ENCODE data around the gene TMEM248.
A peak's percentile ranks its signal among the peaks of the same experiment; 100 is the strongest.
"Not testable (repeated sequence)": the region's sequence is repeated elsewhere in the genome, so short reads cannot be mapped to it uniquely, and the experiment has no call there.

Gene TMEM248

DNA sequence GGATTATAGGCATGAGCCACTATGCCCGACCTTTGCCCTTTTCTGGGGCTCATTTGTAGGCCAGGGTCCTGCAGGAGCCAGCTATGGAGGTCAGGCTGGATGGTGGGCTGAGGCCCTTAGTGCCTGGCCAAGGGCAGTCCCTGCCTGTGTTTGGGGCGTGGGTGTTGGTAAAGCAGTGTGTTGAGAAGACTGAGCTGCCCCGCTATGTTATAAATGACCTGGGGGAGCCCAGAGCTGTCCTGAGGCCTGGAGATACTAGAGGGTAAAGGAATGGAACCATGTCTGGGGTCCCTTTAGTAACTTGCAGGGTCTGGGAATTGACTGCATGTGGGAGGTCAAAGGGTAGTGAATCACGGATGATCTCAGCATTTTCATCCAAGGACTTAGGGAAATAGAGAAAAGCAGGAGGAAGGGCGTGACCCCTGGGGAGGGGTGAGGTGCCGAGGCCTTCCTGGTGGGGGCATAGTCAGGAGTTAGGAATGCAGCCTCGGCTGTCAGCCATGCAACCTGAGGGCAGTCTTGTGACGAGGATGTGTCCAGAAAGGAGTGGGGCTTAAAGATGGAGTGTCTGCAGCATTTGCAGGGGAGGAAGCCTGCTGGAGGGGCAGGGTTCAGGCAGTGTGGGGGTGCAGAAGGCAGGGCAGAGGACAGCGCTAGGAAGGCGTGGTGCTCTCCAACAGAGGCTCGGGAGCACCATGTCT, 31.5 kb downstream of the TMEM248 start:
- no peak for DNase-seq

DNA sequence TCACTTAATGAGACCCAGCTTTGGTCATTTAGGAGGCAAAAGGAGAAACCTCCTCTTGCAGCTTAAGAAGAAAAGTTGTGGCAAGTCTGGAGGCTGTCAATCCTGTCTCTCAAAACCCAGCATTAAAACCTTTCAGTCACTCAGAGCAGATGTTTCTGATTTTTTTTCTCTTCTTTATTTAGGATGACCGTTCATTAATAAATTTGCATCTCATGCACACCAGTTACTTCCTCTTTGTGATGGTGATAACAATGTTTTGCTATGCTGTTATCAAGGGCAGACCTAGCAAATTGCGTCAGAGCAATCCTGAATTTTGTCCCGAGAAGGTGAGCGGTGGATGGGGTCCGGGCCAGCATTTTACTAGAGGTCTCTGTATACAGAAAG, 32.0 kb downstream of the TMEM248 start:
- no peak for DNase-seq

DNA sequence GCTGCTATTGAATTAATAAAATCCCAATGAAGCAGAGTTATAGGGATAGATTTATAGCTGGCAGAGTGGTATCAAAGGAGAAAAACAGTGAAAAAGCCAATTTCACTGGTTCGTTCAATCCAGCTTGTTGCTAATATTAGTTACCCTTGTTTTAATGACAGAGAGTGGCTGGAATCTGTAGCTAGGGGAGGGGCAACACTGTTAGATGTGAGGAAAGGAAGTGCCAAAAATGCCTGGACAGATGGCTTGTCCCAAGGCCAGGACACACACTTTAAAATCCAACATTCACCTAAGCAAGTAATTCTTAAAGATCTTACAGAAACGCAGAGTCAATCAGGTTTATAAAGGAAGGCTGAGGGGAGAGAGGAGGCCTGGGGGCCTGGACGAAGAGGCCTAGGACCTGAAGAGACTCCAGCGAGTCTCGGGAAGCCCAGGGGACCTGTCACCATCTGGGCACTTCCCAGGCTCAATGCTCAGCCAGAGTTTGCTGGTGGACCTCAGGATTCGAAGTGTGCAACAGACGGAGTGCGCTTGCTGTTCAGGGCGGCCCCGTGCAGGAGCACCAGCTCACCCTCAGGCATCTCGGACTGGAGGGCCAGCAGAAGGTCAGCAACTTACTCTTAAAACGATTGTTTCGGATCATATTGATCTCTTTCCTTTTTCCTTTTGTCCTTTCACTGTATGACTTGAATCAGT, 36.7 kb downstream of the TMEM248 start:
- DNase-seq, result no peak

DNA sequence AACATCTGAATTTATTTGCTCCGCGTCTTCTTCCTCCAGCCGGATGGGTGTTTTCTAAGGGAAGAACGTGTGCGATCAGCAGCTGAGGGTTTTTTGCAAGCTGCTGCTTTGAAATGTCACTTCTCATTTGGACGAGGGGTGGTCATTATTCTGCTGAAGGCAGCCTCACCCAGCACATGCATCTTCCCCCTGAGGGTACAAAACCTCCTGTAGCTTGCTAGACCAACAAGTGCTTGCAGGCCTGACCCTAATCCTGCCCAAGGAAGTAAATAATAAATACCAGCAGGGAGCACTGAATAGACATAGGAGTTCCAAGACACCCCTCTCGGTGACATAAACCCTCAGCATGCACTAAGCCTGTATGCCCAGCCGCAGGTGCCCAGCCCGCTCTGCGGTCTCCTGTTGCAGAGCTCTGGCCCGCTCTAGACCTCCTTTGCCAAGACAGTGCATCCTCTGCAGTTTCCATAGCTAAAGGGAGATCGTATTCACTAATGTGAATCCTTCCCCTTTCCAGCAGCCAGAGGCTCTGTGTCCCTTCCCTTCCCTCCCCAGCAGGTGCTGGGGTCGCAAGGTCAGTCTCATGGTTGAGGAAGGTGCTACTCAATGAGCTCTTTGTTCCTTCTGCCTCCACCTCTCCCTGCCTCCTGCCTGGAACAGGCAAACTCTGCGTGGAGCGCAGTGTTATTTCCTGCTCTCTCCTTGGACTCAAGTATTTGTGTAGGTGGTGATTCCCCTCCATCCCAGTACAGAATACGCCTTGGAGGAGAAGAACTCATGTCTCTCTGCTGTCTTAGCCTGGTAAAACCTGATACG, 37.7 kb downstream of the TMEM248 start:
- no peak for DNase-seq

DNA sequence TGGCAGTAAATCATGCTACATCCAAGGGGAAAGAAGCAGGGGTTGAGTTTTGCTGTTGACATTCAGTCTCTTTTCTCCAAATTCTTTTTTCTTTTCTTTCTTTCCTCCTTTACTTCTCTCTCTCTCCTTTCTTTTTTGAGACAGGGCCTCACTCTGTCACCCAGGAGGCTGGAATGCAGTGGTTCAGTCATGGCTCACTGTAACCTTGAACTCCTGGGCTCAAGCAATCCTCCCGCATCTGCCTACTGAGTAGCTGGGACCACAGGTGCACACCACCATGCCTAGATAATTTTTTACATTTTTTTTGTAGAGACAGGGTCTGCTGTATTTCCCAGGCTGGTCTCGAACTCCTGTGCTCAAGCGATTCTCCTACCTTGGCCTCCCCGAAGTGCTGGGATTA, 39.2 kb downstream of the TMEM248 start:
- no peak for DNase-seq

DNA sequence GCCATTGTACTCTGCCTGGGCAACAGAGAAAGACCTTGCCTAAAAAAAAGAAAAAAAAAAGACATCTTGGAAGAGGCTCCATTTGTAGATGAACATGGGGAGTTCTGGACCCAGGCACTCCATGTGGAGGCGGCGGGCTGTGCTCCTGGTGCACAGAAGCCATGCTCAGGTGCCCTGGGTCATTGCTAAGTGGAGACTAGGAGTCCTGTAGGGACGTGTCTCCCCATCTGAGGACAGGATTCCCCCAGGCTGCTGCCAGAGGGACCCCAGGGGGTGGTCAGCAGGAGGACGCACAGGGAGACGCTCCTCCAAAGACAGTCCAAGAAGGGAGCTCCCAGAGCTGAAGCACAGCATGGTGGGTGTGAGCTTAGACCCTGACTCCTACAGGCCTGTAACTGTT, 40.1 kb downstream of the TMEM248 start:
- DNase-seq, result no peak

DNA sequence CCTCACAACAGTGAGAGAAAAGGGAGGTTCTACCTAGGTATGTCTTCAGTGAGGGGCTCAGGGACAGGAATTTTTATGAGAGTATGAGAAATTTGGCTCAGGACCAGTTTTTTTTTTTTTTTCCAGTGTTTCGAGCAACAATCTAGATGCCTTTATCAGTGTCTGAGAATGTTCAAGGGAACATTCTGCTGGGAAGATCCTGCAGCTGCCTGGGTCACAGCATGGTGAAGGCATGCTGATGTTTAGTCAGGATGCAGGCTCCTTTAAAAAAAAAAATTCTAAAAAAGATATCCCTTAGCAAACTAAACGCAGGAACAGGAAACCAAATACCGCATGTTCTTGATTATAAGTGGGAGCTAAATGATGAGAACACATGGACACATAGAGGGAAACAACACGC, 43.4 kb downstream of the TMEM248 start:
- no peak for DNase-seq

DNA sequence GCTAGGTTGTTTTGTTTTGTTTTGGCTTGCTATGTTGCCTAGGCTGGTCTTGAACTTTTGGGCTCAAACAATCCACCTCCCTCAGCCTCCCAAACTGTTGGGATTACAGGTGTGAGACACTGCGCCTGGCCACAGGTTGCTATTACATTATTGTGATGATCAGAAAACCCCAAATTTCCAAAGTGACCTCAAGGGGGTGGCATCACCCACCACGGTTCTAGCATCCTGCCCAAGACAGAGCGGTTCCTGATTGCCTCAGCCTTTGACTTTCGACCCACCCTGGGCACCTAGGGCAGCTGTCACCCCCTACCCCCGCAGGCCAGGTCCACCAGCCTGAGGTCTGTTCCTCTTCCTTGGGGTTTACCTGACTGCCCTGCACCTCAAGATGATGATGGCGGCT, 46.0 kb downstream of the TMEM248 start:
- no peak for DNase-seq

DNA sequence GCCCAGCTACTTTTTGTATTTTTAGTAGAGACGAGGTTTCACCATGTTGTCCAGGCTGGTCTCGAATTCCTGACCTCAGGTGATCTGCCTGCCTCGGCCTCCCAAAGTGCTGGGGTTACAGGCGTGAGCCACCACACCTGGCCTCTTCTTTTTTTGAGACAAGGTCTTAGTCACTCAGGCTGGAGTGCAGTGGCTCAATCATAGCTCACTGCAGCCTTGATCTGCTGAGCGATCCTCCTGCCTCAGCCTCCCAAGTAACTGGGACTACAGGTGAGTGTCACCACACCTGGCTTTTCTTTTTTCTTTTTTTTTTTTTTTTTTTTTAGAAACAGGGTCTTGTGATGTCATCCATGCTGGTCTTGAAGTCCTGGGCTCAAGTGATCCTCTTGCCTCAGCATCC, 48.0 kb downstream of the TMEM248 start:
- DNase-seq, result not testable (repeated sequence)

DNA sequence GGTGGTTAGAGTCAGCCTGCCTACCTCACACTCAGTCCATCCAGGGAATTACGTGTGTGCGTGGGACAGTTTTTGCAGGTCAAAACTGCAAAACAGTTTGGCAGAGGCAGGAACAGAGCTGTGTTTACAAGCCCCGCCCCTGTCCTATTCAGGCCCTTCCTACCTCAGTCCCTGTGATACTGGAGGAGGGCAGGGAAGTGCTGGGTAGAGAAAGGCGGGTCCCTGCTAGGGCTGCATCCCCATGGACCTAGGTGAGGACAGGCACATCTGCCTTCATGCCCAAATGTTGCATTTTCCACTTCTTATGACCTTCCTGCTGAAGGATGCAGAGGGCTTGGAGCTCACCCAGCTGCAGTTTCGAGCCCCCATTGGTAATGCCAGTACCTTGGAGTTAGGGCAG, 49.3 kb downstream of the TMEM248 start:
- no peak for DNase-seq

DNA sequence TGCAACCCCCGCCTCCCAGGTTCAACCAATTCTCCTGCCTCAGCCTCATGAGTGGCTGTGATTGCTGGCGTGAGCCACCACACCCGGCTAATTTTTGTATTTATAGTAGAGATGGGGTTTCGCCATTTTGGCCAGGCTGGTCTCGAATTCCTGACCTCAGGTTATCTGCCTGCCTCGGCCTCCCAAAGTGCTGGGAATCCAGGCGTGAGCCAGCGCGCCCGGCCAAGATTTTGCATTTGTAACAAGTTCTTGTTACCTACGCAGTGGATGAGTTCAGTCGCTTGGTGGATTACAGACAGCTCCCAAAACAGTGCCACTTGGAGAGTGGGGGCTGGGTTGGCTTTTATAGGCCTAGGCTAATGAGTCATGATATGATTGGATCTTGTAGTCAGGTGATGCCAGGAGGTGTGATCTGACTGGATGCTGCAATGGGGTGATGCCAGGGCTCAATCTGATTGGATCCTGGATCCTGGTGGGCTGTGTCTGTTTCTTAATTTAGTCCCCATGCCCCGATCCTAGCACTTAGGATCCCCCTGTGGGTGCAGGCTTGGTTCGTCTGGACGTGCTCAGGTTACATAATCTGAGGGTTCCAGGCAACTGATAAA, 54.1 kb downstream of the TMEM248 start:
- DNase-seq, result no peak

DNA sequence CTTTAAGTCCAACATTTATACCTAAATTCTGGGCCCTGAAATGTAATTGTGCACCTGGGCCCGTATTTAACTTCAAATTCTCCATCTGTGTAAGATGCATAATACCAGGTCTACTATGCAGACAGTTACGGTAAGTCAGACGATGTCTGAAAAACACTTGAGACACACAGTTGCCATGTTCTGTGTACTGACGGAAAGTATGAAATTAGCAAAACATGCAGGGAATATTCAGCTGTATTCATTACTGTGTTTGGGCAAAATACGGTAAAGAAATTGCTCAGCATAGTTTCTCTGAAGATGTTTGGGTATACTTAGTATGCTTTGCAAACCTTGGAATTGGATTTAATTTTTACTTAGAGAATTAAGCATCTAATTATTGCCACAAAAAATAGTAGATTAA, 57.3 kb downstream of the TMEM248 start:
- DNase-seq, result not testable (repeated sequence)

DNA sequence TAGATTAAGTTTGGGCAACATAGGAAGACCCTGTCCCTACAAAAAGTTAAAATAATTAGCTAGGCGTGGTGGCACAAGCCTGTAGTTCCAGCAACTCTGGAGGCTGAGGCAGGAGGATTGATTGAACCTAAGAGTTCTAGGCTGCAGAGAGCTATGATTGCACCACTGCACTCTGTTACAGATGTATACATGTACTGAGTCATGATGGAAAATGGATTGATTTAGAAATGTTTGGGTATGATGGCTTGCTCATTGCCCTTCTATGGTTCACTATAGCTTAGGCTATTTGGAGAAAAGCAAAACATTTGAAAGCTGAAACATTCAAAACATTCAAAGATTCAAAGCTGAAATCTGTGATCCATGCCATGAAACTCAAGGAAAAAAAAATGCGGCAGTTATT, 58.0 kb downstream of the TMEM248 start:
- not testable (repeated sequence) for DNase-seq

DNA sequence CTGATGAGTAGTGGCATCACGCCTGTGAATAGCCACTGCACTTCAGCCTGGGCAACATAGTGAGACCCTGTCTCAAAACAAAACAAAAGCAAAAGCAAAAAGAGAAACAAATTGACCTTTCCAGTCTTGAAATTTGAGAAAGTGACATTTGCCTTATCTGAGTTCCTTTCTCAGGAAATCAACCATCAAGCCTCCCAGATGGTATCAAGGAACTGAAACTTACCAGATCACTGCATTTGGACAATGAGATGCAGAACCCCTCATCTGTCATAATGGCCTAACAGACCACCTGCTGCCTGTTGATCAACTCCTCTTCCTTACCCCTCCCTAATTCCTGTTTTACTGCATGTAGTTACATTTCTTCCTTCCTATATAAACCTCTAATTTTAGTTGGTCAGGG, 59.3 kb downstream of the TMEM248 start:
- DNase-seq, result not testable (repeated sequence)

DNA sequence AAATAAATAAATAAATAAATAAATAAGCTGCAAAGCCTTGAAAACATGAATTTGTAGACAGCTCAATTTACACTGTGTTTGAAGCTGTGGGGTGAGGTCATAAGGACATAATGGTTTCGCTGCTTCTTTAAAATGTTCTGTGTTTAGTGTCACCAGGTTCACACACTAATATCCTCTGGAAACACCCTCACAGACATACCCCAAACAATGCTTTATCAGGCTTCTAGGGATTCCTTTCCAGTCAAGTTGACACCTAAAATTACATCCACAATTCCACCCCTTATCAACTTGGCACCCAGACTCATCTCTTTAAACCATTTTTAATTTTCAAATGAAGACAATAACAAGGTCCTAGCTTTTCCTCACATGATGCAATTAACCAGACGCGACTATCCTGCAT, 68.5 kb downstream of the TMEM248 start:
- not testable (repeated sequence) for DNase-seq

DNA sequence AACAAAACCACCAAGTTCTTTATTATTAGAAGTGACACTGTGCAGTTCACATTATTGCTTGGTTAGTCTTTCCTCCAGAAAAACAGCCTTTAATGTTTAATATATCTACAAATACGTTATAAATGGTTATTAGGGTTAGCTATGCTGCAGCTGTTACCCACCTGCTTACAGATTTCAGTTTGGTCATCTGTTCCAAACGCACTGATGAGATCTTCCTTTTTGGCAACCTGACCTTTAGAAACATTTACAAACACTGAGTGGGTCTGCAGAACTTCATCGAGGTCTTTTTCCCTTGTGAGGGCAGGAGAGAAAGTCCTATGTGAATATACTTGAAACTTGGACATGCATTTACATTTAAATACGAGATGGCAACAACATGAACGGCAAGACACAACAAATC, 73.0 kb downstream of the TMEM248 start:
- not testable (repeated sequence) for DNase-seq

DNA sequence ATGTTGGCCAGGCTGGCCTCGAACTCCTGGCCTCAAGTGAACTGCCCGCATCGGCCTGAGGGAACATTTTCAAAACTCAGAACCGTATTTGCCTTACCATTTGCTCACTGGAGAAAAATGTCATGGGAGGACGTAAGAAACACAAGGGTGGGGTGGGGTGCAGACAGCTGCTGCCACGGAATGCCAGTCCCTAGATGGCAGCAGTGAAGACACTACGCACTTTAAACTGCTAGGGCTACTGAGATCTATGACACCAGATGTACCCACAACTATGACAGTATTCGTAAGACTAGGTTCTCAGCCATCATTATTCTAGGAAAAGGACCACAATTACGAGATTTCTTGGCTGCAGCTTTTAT, 73.6 kb downstream of the TMEM248 start:
- DNase-seq, result peak; percentile 32

DNA sequence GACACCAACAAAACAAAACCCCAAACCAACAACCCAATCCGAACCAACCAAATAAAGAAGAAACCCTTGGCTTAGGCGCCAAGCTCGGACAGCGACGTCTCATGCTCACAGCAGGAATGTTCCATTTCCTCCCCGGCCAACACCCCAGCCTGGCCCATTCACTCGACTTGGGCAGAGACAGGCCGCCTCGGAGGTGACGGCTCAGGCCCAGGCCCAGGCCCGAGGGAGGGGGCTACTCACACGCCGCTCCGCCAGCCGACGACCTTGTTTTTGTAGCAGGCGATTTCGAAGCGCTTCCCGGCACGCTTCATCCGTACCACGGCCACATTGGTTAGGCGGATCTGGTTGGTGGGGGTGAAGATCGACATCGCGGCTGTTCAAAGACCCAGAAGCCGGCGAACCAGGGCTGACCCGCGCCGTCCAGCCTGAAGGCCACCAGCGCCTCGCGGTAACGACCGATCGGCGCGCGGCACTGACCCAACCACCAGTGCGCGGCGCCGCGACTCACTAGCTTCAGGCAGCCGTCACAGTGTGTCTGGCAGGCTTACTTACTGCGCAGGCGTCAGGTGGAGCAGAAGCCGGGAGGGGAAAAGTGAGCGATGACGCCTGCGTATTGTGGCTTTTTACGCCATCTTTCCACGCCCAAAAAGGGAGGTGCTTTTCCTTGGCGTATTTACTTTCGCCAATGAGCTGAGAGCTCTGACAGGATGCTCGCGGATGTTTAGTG, 74.2 kb downstream of the TMEM248 start, which contains the start of gene SBDS:
SBDS (minus strand) TSS at position 537 of the 727 bp plus-strand sequence; CDS start at position 368, 169 bp downstream.
- DNase-seq, result peak; percentile 87

DNA sequence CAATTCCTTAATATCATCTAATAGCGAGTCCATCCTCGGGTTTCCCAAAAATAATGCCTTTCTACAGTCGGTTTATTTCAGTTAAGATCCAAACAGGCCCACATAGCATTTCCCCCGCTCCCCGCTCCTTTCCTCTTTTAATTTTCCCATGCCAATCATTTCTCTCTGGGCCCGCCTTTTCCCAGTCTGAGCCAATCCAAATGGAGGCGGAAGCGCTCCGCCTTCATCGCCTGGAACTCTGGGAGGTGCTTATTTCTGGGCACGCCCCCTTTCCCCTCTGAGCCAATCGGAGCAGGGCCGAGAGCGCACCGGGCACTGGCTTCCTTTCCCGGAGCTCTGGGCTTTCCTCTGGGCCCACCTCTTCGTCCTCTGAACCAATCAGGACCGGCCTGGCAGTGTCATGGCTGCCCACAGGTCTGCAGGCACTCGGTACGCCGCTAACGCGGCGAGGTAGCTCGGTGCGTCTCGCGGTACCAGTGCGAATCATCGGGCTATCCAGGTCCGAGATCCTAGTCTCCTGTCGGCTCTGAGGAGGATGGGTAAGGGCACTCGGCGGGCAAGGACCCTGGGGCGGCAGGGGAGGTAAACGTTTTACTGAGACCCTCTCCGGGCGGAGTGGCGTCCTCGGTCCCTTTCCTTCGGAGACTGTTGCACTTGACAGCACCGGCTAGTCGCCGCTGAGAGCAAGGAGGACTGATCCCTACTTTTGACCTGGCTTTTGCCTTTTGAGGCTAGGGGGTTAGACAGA, 75.6 kb downstream of the TMEM248 start, which contains the start of gene TYW1:
TYW1 (plus strand) TSS at position 390 of the 748 bp plus-strand sequence; CDS start at position 536, 146 bp downstream.
- peak; percentile 97 for DNase-seq

DNA sequence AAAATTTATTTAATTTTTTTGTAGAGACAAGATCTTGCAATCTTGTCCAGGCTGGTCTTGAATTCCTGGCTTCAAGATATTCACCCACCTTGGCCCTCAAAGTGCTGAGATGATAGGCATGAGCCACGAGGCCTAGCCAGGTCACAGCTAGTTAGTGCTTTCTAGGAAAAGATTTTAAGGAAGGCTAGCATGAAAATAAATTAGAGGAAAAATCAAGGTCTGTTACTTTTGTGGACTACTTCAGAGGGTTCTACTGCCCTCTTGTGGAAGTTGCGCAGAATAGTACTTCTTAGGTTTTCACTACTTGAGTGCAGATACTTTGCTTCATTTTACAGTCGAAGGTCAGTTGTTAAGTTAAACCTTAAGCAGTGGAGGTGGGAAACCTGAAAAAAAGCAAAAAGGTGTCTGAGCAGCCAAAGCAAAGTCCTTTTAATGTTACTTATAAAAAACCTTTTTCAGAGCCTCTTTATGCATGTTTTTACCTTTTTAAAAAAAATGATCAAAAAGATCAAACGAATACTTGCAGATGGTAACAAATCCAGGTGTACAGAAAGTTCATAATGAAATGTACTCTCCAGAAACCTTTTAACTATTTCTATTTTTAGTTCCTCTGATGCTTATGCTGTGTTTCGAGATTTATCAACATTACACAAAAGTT, 79.7 kb downstream of the TMEM248 start:
- DNase-seq, result not testable (repeated sequence)

DNA sequence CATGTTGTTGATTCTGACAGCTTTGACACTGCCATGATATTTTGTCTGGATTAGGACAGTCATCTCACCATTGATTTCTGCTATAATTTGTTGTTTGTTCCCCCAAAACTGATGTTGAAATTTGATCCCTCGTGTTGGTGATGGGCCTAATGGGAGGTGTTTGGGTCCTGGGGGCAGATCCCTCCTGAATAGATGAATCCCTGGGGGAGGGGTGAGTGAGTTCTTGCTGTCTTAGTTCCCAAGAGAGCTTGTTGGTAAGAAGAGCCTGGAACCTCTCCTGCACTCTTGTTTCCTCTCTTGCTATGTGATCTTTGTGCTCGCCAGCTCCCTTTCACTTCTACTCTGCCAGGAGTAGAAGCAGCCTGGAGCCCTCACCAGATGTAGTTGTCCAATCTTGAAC, 83.1 kb downstream of the TMEM248 start:
- DNase-seq, result not testable (repeated sequence)
